A549 treated with CpdA at 1 μM for 4 hours (cell line): ENCODE measurements around the gene BEND3. TPM values are rescaled to one million over a fixed set of nuclear protein-coding genes. Genes with fewer than 3 reads are reported as not detected.

ENCODE experiments used
- total RNA-seq: library from RNA; stranded (reverse); fragments of 200-300 nt; extraction: Qiagen RNA extraction; gene quantifications from 5 replicates; pipeline ENCODE4 v1.2.3, GENCODE V29; 2022; ENCODE audit warnings: low read depth

BEND3 gene
- 3.3 to 4.4 TPM (median 3.7 TPM) in 5 replicates for total RNA-seq

GRCh38 chr6:107114926-107115694 is at the start of gene BEND3:
TSS of gene BEND3 (minus strand) at chr6:107115515. CDS start at chr6:107099285, 16,230 bp downstream.

Other genes with a start within 250 kb of the BEND3 start
- 219 to 281 TPM (median 241 TPM) in 5 replicates for gene CD24, start 140.8 kb downstream of the BEND3 start, total RNA-seq
- 9.8 to 11.2 TPM (median 10.3 TPM) in 5 replicates for gene MTRES1, start 87.3 kb downstream of the BEND3 start, total RNA-seq